KMS-11 (cell line): ENCODE measurements around the gene RPN2.

Experiments
- H2AFZ ChIP-seq: fragments of 200-600 bp; sonication (generic); 2 replicates; pipeline ENCODE4 v1.6.1; 2016; ENCODE audit warnings: antibody characterized with exemption, mixed run types, low read depth
- H3K27ac ChIP-seq: fragments of 200-600 bp; sonication (generic); 2 replicates; pipeline ENCODE4 v1.6.1; 2016; ENCODE audit warnings: mild to moderate bottlenecking, mixed run types
- H3K27me3 ChIP-seq: fragments of 200-600 bp; sonication (generic); 2 replicates; pipeline ENCODE4 v1.6.1; 2017; ENCODE audit warnings: mild to moderate bottlenecking, low read depth, mixed run types, moderate library complexity; ENCODE audit not compliant: insufficient read depth
- H3K36me3 ChIP-seq: fragments of 200-600 bp; sonication (generic); 2 replicates; pipeline ENCODE4 v1.6.1; 2017; ENCODE audit warnings: mild to moderate bottlenecking, mixed run types; ENCODE audit not compliant: insufficient read depth
- H3K4me1 ChIP-seq: fragments of 200-600 bp; sonication (generic); 2 replicates; pipeline ENCODE4 v1.6.1; 2016; ENCODE audit warnings: mild to moderate bottlenecking, low read depth, mixed run types; ENCODE audit not compliant: poor library complexity, severe bottlenecking
- H3K4me2 ChIP-seq: fragments of 200-600 bp; sonication (generic); 2 replicates; pipeline ENCODE4 v1.7.0; 2016; ENCODE audit warnings: mild to moderate bottlenecking, mixed run types
- H3K4me3 ChIP-seq: fragments of 200-600 bp; sonication (generic); IDR thresholded peaks from 2 replicates; pipeline ENCODE4 v1.6.1; 2017; ENCODE audit warnings: low read depth, low read length, mixed read lengths; ENCODE audit not compliant: insufficient read depth
- H3K79me2 ChIP-seq: fragments of 200-600 bp; sonication (generic); 2 replicates; pipeline ENCODE4 v1.6.1; 2016; ENCODE audit warnings: low read depth, mixed run types; ENCODE audit not compliant: insufficient read depth
- H3K9ac ChIP-seq: fragments of 200-600 bp; sonication (generic); 2 replicates; pipeline ENCODE4 v1.6.1; 2016; ENCODE audit warnings: mild to moderate bottlenecking, mixed run types
- H4K20me1 ChIP-seq: fragments of 200-600 bp; sonication (generic); 2 replicates; pipeline ENCODE4 v1.6.1; 2016; ENCODE audit warnings: mild to moderate bottlenecking, mixed run types; ENCODE audit not compliant: insufficient read depth
- CTCF ChIP-seq: fragments of 200-600 bp; sonication (generic); conservative IDR thresholded peaks from 2 replicates; pipeline ENCODE4 v1.6.1; 2017; ENCODE audit warnings: low read depth, mild to moderate bottlenecking, antibody characterized with exemption, low read length, moderate library complexity, mixed read lengths

RPN2 gene

GRCh38 chr20:37178839-37179682 is at the start of gene RPN2, which contains the start of gene MROH8:
TSS of gene RPN2 (plus strand) at chr20:37179330. CDS start at chr20:37179357, 27 bp downstream.
TSS of gene MROH8 (minus strand) at chr20:37179548.
- Histone ChIP-seq H2AFZ (peak within 1 kb of the TSS; percentile 79), H3K27ac (peak within 1 kb of the TSS; percentile 92), H3K27me3 (no peaks in the 10 kb centered on the region), H3K4me2 (peak within 1 kb of the TSS; percentile 87), H4K20me1 (peaks cover 15% of the 10 kb centered on the region), H3K9ac (peak within 1 kb of the TSS; percentile 95), H3K79me2 (peaks cover 50% of the 10 kb centered on the region), H3K4me3 (no peak within 1 kb of the TSS), H3K4me1 (peaks cover 43% of the 10 kb centered on the region), H3K36me3 (peaks cover 9% of the 10 kb centered on the region; the same call in 1 of the 2 replicates)
- no peak for TF ChIP-seq CTCF

GRCh38 chr20:37131486-37131885 is 47.6 kb upstream of the RPN2 start:
- Histone ChIP-seq H4K20me1 (no peaks in the 10 kb centered on the region), H3K9ac (no peak overlapping the region), H3K36me3 (no peaks in the 10 kb centered on the region), H2AFZ (no peak overlapping the region), H3K27me3 (no peaks in the 10 kb centered on the region), H3K4me1 (no peaks in the 10 kb centered on the region), H3K27ac (no peak overlapping the region), H3K4me2 (no peak overlapping the region), H3K4me3 (no peak overlapping the region), H3K79me2 (no peaks in the 10 kb centered on the region)
- no peak for TF ChIP-seq CTCF

- Histone ChIP-seq H3K4me2 (no peak overlapping the region), H3K4me3 (no peak overlapping the region), H3K9ac (no peak overlapping the region), H4K20me1 (no peaks in the 10 kb centered on the region), H3K27ac (no peak overlapping the region), H3K79me2 (no peaks in the 10 kb centered on the region), H3K36me3 (no peaks in the 10 kb centered on the region), H2AFZ (no peak overlapping the region), H3K27me3 (no peaks in the 10 kb centered on the region), H3K4me1 (no peaks in the 10 kb centered on the region)
- TF ChIP-seq CTCF = no peak
Observed at GRCh38 chr20:37133952-37134351, 45.2 kb upstream of the RPN2 start.

GRCh38 chr20:37137547-37137946 is 41.6 kb upstream of the RPN2 start:
- Histone ChIP-seq H3K36me3 (no peaks in the 10 kb centered on the region), H3K4me2 (no peak overlapping the region), H3K27ac (no peak overlapping the region), H4K20me1 (no peaks in the 10 kb centered on the region), H3K4me1 (no peaks in the 10 kb centered on the region), H3K79me2 (no peaks in the 10 kb centered on the region), H3K27me3 (no peaks in the 10 kb centered on the region), H3K4me3 (no peak overlapping the region), H2AFZ (no peak overlapping the region), H3K9ac (no peak overlapping the region)
- no peak for TF ChIP-seq CTCF
